PC-3 (cell line): ENCODE data around the gene FIBCD1. TPM values are rescaled to one million over a fixed set of nuclear protein-coding genes. Genes with fewer than 3 reads are reported as not detected.

Experiments
- ATAC-seq: fragments of 200-7000 bp; cut with Tn5 transposase; 2 replicates; pipeline ENCODE4 v1.9.1; 2020; ENCODE audit warnings: mild to moderate bottlenecking, moderate library complexity
- BruUV-seq: library from RNA; stranded (reverse); fragments of 400-500 nt; replicated peaks from 2 replicates; lab custom pipeline; 2021; lab: Mats Ljungman, UMichigan
- CTCF ChIA-PET: fragments of 300-600 bp; sonication (Branson Sonifier 250); formaldehyde crosslinking; loops from one replicate; lab custom pipeline; 2022; ENCODE audit warnings: antibody characterized with exemption; lab: Charles Lee
- POLR2A ChIA-PET: fragments of 300-600 bp; sonication (Branson Sonifier 250); formaldehyde crosslinking; loops from one replicate; lab custom pipeline; 2022; ENCODE audit warnings: antibody characterized with exemption; ENCODE audit not compliant: unreplicated experiment; lab: Charles Lee
- DNase-seq: peaks from one replicate; pipeline ENCODE4 v3.0.0-alpha.2; 2015
- H2AFZ ChIP-seq: fragments of 300-600 bp; sonication (generic); 2 replicates; pipeline ENCODE4 v1.6.0; 2016; ENCODE audit warnings: antibody characterized with exemption, low read length
- H3F3A ChIP-seq: fragments of 300-600 bp; sonication (generic); one replicate; pipeline ENCODE4 v1.6.0; 2017; ENCODE audit warnings: antibody characterized with exemption, low read length, control low read depth, mild to moderate bottlenecking; ENCODE audit not compliant: unreplicated experiment
- H3K27ac ChIP-seq: fragments of 300-600 bp; sonication (generic); 2 replicates; pipeline ENCODE4 v1.5.1; 2016; ENCODE audit warnings: mild to moderate bottlenecking, low read length
- H3K27me3 ChIP-seq: fragments of 300-600 bp; sonication (generic); 2 replicates; pipeline ENCODE4 v1.6.1; 2016; ENCODE audit warnings: low read length, mixed read lengths
- H3K36me3 ChIP-seq: fragments of 300-600 bp; sonication (generic); 2 replicates; pipeline ENCODE4 v1.6.1; 2016; ENCODE audit warnings: low read depth, mixed run types, low read length, mixed read lengths
- H3K4me1 ChIP-seq: fragments of 300-600 bp; sonication (generic); 2 replicates; pipeline ENCODE4 v1.5.1; 2016; ENCODE audit warnings: low read length; ENCODE audit not compliant: insufficient read depth
- H3K4me2 ChIP-seq: fragments of 300-600 bp; sonication (generic); 2 replicates; pipeline ENCODE4 v1.6.0; 2016; ENCODE audit warnings: low read length
- H3K4me3 ChIP-seq: fragments of 300-600 bp; sonication (generic); 2 replicates; pipeline ENCODE4 v1.5.1; 2016; ENCODE audit warnings: mild to moderate bottlenecking, low read length, mixed read lengths
- H3K79me2 ChIP-seq: fragments of 300-600 bp; sonication (generic); 2 replicates; pipeline ENCODE4 v1.6.1; 2017; ENCODE audit warnings: low read length, mixed read lengths
- H3K9ac ChIP-seq: fragments of 300-600 bp; sonication (generic); 2 replicates; pipeline ENCODE4 v1.6.0; 2016; ENCODE audit warnings: mild to moderate bottlenecking, low read length
- H3K9me2 ChIP-seq: fragments of 300-600 bp; sonication (generic); replicated peaks from 2 replicates; pipeline ENCODE4 v1.6.1; 2016; ENCODE audit warnings: mixed run types, low read length, mixed read lengths
- H3K9me3 ChIP-seq: fragments of 300-600 bp; sonication (generic); 2 replicates; pipeline ENCODE4 v1.6.1; 2016; ENCODE audit warnings: low read length, mixed read lengths
- H4K20me1 ChIP-seq: fragments of 300-600 bp; sonication (generic); 2 replicates; pipeline ENCODE4 v1.6.1; 2016; ENCODE audit warnings: low read length, mixed read lengths
- CTCF ChIP-seq: fragments of 300-600 bp; sonication (generic); conservative IDR thresholded peaks from 2 replicates; pipeline ENCODE4 v1.5.1; 2017; ENCODE audit warnings: antibody characterized with exemption, low read depth, mild to moderate bottlenecking, low read length
- EZH2 ChIP-seq: fragments of 300-600 bp; sonication (generic); IDR thresholded peaks from one replicate; pipeline ENCODE4 v1.6.1; 2017; ENCODE audit warnings: antibody characterized with exemption, mild to moderate bottlenecking, low read length; ENCODE audit not compliant: unreplicated experiment
- EZH2phosphoT487 ChIP-seq: fragments of 300-600 bp; sonication (generic); IDR thresholded peaks from 2 replicates; pipeline ENCODE4 v1.6.1; 2018; ENCODE audit warnings: mild to moderate bottlenecking, antibody characterized with exemption, low read length, borderline replicate concordance
- intact Hi-C: fragments of 100-400 bp; cut with micrococcal nuclease; formaldehyde crosslinking; loops from 2 replicates; pipeline ENCODE4 v1.9.0; 2023
- total RNA-seq: library from RNA; depleted of rRNA; stranded (reverse); fragments of >200 nt; gene quantifications from 2 replicates; pipeline ENCODE4 v1.2.3, GENCODE V29; 2014

FIBCD1 gene
- total RNA-seq, 1 experiment from 2014 or later = 8.9 TPM

DNA sequence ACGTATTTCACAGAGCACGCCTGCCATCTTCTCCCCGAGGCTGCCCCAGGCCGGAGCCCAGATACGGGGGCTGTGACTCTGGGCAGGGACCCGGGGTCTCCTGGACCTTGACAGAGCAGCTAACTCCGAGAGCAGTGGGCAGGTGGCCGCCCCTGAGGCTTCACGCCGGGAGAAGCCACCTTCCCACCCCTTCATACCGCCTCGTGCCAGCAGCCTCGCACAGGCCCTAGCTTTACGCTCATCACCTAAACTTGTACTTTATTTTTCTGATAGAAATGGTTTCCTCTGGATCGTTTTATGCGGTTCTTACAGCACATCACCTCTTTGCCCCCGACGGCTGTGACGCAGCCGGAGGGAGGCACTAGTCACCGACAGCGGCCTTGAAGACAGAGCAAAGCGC, 52.1 kb downstream of the FIBCD1 start:
- no peak overlapping the region for H2AFZ ChIP-seq
- no peaks in the 10 kb centered on the region for H3K27me3 ChIP-seq
- H3K27ac ChIP-seq = no peak overlapping the region
- no peaks in the 10 kb centered on the region for H3K36me3 ChIP-seq
- H3F3A ChIP-seq = no peaks in the 10 kb centered on the region
- ChIA-PET POLR2A (no interaction called here), CTCF (no interaction called here)
- no peaks in the 10 kb centered on the region for H3K79me2 ChIP-seq
- DNase-seq = no peak
- no peaks in the 10 kb centered on the region for H4K20me1 ChIP-seq
- no peaks in the 10 kb centered on the region; the same call in 1 of the 2 replicates for H3K4me1 ChIP-seq
- H3K9me3 ChIP-seq = no peaks in the 10 kb centered on the region
- H3K4me3 ChIP-seq = no peak overlapping the region
- no peaks in the 10 kb centered on the region for H3K9me2 ChIP-seq
- no peak for ATAC-seq
- BruUV-seq = no TSS peak
- H3K9ac ChIP-seq = no peak overlapping the region
- H3K4me2 ChIP-seq = no peak overlapping the region
- intact Hi-C loops = no loop called here
- TF ChIP-seq EZH2phosphoT487 (no peak), CTCF (no peak), EZH2 (no peak)

DNA sequence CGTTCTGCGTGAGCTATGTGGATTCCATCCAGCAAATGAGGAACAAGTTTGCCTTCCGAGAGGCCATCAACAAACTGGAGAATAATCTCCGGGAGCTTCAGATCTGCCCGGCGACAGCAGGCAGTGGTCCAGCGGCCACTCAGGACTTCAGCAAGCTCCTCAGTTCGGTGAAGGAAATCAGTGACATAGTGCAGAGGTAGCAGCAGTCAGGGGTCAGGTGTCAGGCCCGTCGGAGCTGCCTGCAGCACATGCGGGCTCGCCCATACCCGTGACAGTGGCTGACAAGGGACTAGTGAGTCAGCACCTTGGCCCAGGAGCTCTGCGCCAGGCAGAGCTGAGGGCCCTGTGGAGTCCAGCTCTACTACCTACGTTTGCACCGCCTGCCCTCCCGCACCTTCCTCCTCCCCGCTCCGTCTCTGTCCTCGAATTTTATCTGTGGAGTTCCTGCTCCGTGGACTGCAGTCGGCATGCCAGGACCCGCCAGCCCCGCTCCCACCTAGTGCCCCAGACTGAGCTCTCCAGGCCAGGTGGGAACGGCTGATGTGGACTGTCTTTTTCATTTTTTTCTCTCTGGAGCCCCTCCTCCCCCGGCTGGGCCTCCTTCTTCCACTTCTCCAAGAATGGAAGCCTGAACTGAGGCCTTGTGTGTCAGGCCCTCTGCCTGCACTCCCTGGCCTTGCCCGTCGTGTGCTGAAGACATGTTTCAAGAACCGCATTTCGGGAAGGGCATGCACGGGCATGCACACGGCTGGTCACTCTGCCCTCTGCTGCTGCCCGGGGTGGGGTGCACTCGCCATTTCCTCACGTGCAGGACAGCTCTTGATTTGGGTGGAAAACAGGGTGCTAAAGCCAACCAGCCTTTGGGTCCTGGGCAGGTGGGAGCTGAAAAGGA, 53.3 kb downstream of the FIBCD1 start:
- no peak overlapping the region for H3K9ac ChIP-seq
- TF ChIP-seq EZH2phosphoT487 (no peak), EZH2 (no peak), CTCF (no peak)
- DNase-seq = no peak
- no peaks in the 10 kb centered on the region for H3K9me3 ChIP-seq
- no peaks in the 10 kb centered on the region; the same call in 1 of the 2 replicates for H3K36me3 ChIP-seq
- no peak for ATAC-seq
- no peak overlapping the region for H3K27ac ChIP-seq
- H3K9me2 ChIP-seq = no peaks in the 10 kb centered on the region
- ChIA-PET POLR2A (no interaction called here), CTCF (no interaction called here)
- no peaks in the 10 kb centered on the region for H3K79me2 ChIP-seq
- no peak overlapping the region for H3K4me2 ChIP-seq
- no peak overlapping the region for H2AFZ ChIP-seq
- intact Hi-C loops = no loop called here
- BruUV-seq = no TSS peak
- no peaks in the 10 kb centered on the region for H4K20me1 ChIP-seq
- no peaks in the 10 kb centered on the region for H3F3A ChIP-seq
- H3K4me3 ChIP-seq = no peak overlapping the region
- H3K4me1 ChIP-seq = no peaks in the 10 kb centered on the region; the same call in 1 of the 2 replicates
- H3K27me3 ChIP-seq = no peaks in the 10 kb centered on the region
